KOPT-K1 (cell line): ENCODE results near the gene ZNF761.
"Not testable (repeated sequence)": the region's sequence is repeated elsewhere in the genome, so short reads cannot be mapped to it uniquely, and the experiment has no call there.

Experiments
- H3K27ac ChIP-seq: fragments of 200-600 bp; sonication (generic); 2 replicates; pipeline ENCODE4 v1.5.1; 2016; ENCODE audit warnings: antibody characterized with exemption, mild to moderate bottlenecking, low read depth, low read length; ENCODE audit not compliant: poor library complexity, severe bottlenecking
- H3K36me3 ChIP-seq: fragments of 200-600 bp; sonication (generic); 2 replicates; pipeline ENCODE4 v1.5.1; 2017; ENCODE audit warnings: antibody characterized with exemption, mild to moderate bottlenecking, low read length, moderate library complexity; ENCODE audit not compliant: insufficient read depth
- H3K9me3 ChIP-seq: fragments of 200-600 bp; sonication (generic); 2 replicates; pipeline ENCODE4 v1.5.1; 2017; ENCODE audit warnings: antibody characterized with exemption, low read length, mild to moderate bottlenecking; ENCODE audit not compliant: insufficient read depth, poor library complexity, severe bottlenecking

The ZNF761 gene

DNA sequence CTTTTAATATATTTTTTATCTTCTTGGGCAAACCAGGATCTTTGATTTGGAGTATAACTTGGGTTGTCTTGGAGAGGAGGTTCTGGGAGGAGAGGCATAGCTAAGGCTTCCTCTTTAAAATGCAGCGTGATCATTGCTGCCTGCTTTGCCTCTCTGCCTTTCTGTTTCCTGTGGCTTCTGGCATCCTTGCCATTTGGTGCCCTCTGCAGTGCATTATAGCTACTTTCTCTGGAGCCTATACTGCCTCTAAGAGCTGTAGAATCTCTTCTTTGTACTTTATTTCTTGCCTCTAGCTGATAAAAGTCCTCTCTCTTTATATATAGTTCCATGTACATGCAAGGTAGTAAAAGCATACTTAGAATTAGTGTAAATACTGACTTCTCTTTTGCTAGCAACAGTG lies 43.0 kb downstream of the ZNF761 start:
- peaks cover 64% of the 10 kb centered on the region for H3K36me3 ChIP-seq
- peaks cover 44% of the 10 kb centered on the region for H3K9me3 ChIP-seq
- H3K27ac ChIP-seq: not testable (repeated sequence)

DNA sequence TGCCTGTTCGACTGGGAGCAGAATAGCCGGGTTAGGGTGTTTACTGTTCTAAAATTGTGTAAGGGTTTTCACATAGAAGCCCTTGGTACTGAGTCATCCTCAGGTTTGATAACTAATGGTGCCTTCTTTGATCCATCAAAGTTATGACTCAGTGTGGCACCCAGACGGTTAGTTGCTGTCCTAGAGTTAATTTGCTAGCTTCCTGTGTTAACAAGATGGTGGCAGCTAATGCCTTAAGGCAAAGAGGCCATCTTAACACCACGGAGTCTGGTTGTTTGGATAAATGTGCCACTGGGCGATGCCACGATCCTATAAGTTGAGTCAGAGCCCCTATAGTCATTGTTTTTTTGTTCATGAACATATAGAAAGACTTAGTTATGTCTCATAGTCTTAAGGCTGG lies 43.7 kb downstream of the ZNF761 start:
- Histone ChIP-seq H3K36me3 (peaks cover 70% of the 10 kb centered on the region), H3K9me3 (peaks cover 50% of the 10 kb centered on the region)
- H3K27ac ChIP-seq: not testable (repeated sequence)

DNA sequence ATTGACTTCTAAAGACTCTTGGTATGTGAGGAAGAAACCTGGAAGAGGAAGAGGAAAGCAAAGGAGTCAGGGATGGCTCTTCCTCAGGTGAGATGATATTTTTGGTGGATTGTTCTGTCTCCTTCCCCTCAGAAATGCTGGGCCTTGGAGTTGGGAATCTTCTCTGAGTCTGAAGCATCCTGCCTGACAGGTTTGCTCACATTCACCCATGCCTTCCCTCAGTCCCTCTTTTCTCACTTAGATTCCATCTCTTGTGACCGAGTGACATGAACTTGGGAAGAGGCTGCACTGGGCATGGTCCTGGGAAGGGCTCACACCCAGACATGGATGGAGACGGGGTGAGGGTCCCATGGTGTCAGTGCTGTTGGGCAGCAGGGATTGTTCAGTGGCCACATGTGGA lies 52.0 kb downstream of the ZNF761 start:
- Histone ChIP-seq H3K36me3 (peaks cover 87% of the 10 kb centered on the region), H3K9me3 (peaks cover 85% of the 10 kb centered on the region)
- H3K27ac ChIP-seq: not testable (repeated sequence)

DNA sequence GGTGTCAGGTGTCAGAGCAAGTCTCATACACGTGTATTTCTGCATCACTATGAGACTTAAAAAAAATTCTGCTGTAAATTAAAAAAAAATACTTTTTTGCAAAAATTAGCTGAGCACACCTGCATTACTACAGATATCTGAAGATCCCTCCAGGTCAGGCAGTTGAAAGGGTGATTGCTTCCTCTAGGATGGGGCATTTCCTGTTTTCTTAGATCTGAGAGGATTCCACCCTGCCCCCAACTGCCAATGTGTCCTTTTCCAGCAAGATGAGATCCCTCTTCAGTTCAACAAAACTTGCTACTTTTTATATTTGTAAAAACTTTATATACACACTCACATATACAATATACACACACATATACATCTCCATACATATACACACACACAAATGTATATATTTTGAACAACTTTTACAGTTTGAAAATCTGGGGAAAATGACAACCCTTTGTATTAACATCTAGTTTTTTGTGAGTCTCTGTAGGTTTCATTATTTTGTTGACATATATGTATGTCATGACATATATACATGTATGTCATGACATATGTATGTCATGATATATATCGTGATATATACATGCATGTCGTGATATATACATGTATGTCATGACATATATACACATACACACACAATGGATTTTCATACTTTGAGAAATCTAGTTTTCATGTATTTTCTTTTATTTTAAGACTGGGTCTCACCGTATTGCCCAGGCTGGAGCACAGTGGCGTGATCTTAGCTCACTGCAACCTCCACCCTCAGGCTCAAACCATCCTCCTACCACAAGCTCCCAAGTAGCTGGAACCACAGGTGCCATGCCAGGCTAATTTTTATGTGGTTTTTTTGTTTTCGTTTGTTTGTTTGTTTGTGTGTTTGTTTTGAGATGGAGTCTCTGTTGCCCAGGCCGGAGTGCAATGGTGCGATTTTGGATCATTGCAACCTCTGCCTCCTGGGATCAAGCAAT lies 53.5 kb downstream of the ZNF761 start:
- Histone ChIP-seq H3K9me3 (peaks cover 85% of the 10 kb centered on the region), H3K36me3 (peaks cover 87% of the 10 kb centered on the region), H3K27ac (no peak overlapping the region)

DNA sequence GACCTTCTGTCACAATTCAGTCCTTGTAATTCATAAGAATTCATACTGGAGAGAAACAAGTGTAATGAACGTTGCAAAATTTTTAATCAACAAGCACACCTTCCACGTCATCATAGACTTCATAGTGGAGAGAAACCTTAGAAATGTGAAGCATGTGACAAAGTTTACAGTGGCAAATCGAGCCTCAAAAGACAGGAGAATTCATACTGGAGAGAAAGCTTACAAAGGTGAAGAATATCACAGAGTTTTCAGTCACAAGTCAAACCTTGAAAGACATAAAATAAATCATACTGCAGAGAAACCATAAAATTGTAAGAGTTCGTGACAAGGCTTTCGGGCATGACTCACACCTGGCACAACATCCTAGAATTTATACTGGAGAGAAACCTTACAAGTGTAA lies 60.4 kb downstream of the ZNF761 start:
- Histone ChIP-seq H3K9me3 (peaks cover 85% of the 10 kb centered on the region), H3K36me3 (peaks cover 81% of the 10 kb centered on the region), H3K27ac (no peak overlapping the region)

DNA sequence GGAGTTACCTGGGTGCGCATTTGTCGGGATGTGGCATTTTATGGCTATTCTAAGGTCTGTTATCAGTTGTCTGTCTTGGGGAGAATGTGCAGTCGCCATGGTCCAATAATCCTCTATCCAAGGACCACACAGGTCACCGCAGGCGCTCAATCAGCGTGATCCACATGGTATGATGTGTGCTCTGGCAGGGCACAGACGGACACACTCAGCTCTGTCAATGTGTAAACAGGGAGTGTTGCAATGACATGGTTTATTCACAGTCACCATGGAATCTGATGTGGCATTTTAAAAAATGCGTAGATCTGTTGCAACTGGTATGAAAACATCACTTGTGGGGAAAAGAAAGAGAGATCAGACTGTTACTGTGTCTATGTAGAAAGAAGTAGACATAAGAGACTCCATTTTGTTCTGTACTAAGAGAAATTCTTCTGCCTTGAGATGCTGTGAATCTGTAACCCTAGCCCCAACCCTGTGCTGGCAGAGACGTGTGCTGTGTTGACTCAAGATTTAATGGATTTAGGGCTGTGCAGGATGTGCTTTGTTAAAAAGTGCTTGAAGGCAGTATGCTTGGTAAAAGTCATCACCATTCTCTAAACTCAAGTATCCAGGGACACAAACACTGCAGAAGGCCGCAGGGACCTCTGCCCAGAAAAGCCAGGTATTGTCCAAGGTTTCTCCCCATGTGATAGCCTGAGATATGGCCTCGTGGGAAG lies 65.7 kb downstream of the ZNF761 start:
- not testable (repeated sequence) for H3K27ac ChIP-seq
- peaks cover 32% of the 10 kb centered on the region for H3K9me3 ChIP-seq

DNA sequence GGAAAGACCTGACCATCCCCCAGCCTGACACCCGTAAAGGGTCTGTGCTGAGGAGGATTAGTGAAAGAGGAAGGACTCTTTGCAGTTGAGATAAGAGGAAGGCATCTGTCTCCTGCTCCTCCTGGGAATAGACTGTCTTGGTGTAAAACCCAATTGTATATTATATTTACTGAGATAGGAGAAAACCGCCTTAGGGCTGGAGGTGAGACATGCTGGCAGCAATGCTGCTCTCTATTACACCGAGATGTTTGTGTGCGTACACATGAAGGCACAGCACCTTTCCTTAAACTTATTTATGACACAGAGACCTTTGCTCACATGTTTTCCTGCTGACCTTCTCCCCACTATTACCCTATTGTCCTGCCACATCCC lies 66.2 kb downstream of the ZNF761 start:
- Histone ChIP-seq H3K36me3 (peaks cover 22% of the 10 kb centered on the region), H3K9me3 (peaks cover 26% of the 10 kb centered on the region)
- H3K27ac ChIP-seq: not testable (repeated sequence)

More for the DNA sequence above, 65.7 kb downstream of the ZNF761 start:
- peaks cover 28% of the 10 kb centered on the region for H3K36me3 ChIP-seq

DNA sequence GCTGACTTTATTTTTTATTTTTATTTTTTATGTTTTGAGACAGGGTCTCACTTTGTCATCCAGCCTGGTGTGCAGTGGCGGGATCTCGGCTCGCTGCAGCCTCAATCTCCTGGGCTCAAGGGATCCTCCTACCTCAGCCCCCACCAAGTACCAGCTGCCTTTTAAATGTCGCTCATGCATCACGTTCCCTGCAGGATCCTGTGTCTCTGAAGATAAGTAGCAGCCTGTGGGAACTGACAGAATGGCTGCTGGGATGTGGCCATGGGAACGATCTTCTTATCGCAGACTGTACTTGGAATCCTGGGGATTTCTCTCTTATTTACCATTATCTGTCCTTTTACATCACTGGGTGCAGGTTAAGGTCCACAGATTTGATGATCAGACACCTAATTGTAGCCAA lies 71.4 kb downstream of the ZNF761 start:
- H3K9me3 ChIP-seq, H3K36me3 ChIP-seq, H3K27ac ChIP-seq: not testable (repeated sequence)

DNA sequence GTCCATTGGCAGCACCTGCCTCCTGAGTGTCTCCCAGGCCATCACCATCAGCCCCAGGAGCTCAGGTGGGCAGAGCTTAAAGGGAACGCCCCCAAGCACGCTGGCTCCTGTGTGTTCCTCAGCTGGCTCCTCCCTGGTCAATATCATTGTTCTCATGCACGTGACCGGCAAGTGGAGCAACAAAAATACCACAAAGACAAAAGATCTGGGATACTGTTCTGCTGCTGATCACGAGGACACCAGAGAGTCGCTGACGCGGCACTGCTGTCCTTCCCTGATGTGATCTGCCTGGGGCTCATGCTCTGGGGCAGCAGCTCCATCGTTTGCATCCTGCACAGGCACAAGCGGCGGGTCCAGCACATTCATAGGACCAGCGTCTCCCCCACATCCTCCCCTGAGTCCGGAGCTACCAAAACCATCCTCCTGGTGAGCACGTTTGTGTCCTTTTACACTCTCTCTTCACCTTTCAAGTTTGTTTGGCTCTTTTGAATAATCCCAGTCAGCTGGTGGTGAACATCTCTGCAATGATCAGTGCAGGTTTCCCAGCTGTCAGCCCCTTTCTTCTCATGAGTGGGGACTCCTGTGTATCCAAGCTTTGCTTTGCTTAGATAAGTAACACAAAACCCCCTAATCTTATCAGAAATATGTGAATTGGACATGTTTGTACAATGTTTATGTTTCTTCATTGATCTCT lies 72.0 kb downstream of the ZNF761 start:
- H3K36me3 ChIP-seq, H3K9me3 ChIP-seq, H3K27ac ChIP-seq: not testable (repeated sequence)

DNA sequence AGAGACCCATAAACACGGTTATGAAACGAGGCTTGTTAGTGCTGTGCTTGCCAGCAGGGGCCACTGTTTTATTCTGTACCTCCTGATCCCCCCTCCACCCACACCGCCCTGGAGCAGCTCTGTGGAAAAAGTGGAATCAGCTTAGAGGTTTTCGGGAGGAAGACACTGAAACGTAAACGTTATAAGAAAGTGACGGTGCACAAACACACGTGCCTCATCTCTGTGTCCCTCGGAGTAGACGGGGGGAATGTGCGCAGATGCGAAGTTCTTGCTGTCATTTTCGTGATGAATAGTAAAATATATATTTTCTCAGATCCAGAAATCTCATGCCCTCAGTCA lies 72.5 kb downstream of the ZNF761 start:
- H3K27ac ChIP-seq, H3K36me3 ChIP-seq, H3K9me3 ChIP-seq: not testable (repeated sequence)

DNA sequence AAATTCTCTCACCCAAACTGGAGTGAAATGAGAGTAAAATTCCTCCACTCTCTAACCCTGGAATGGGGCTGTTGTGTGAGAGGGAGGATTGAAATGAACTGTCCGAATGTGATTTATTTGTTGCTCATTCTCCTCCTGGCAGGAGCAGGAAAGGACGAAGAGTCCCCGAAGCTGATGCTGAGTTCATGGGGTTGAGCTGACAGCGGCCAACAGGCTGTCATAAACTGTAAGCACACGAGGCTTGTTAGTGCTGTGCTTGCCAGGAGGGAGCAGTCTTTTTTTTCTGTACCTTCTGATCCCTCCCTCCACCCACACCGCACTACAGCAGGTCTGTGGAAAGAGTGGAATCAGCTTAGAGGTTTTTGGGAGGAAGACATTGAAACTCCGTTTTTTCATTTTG lies 73.1 kb downstream of the ZNF761 start:
- H3K9me3 ChIP-seq: no peaks in the 10 kb centered on the region
- no peaks in the 10 kb centered on the region for H3K36me3 ChIP-seq
- H3K27ac ChIP-seq: no peak overlapping the region

DNA sequence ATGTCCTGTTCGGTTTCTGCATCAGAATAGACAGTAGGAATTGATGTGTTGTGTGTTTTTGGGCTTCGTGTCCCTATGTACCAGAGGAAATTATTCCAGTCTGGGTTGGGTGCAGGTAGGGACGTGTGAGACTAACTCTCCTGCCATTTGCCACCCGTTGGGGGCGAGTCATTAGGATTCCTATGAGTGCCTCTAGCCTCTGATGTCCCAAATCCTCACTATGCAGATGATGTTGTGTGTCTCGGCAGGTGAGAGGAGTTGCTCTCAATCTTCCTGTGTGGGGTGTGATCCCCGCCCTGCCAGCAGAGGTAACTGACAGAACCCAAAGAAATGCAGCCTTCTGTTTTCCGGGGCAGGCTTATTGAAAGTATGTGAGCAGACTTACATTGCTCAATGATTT lies 74.9 kb downstream of the ZNF761 start:
- no peaks in the 10 kb centered on the region for H3K36me3 ChIP-seq
- H3K9me3 ChIP-seq: no peaks in the 10 kb centered on the region
- no peak overlapping the region for H3K27ac ChIP-seq
